A673 (cell line): ENCODE data around the gene PPP1R11.

Experiments
- CTCF ChIP-seq: fragments of 300-800, 200-600 bp; sonication (generic); conservative IDR thresholded peaks from 2 replicates; pipeline ENCODE4 v1.5.1; 2017; ENCODE audit warnings: low read depth, mild to moderate bottlenecking, antibody characterized with exemption, low read length, moderate library complexity, mixed read lengths
- EZH2 ChIP-seq: fragments of 200-600 bp; sonication (generic); IDR thresholded peaks from 2 replicates; pipeline ENCODE4 v1.6.1; 2017; ENCODE audit warnings: borderline replicate concordance, low read depth, mild to moderate bottlenecking, mixed read lengths, antibody characterized with exemption, low read length; ENCODE audit not compliant: poor library complexity, severe bottlenecking

- TF ChIP-seq CTCF = no peak
- TF ChIP-seq EZH2 = no peak
Measured at GRCh38 chr6:30022189-30022588, 44.8 kb upstream of the PPP1R11 start.
